ENCODE measurements around the gene BPIFB2. TPM values are rescaled to one million over a fixed set of nuclear protein-coding genes. Genes with fewer than 3 reads are reported as not detected.

The BPIFB2 gene
- total RNA-seq, 1 donor from 2014 or later: not detected

DNA sequence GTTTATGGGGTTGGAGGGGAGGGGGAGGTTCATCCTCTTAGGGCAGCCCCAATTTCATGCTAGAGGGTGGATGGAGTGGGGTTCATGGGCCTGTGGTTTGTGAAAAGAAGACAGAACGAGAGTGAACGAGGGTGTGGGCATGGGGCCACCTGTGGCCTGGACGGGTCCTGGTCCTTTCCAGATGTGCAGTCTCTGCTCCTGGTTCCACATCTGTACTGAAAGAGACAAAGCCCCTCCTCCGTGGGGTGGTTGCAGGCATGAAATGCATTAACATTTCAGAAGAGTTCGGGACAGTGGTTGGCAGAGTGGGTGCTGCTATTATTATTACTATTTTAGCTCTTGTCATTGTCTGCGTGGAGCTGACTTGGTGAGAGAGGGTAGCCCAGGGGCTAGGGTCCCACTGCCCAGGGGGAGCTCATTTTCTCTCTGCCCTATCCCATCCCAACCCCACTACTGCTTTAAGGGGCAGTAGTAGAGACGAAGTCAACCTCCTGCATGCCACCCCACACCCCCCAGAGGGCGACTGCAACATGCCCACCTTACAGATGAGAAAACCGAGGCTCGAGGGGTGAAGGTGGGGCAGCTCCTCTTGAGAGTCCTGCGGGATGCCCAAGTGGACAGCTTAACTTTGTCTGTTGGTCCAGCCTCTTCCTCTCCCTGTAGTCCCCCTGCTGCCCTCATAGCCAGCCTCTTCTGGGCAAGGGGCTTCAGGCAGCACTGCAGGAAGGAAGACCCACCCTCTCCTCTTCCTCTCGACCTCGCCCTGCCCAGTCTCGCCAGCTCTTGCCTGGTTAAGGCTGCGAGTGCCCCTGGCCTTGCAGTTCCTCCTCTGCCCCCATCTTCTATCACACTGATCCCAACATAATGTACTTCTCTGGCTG, 8.4 kb downstream of the BPIFB2 start:
- no peak for DNase-seq (ENCODE audit: low spot score)
- no peak for ATAC-seq
- intact Hi-C loops (cut with DNase I): no loop called here

DNA sequence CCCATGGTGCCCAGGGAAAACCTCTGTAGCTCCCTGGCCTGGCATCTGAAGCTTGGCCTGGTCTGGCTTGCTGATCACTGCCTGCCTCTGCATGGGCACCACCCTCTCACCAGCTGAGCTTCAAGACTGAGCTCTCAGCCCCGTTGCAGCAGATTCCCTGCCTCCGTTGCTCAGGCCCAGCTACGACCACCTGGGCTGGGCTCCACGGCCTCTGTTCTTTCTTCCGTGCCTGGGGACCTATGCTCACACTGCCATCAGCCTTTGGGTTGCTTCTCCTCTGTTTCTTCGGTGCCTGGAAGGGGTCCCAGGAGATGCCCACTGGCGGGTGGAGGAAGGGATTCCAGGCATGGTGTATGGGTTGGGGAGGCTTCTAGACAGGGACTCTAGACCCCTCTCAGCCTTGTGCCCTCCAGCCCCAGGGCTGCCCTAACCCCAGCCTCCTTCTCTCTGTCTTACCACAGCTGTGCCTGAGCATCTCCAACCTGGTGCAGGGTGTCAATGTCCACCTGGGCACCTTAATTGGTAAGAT, 9.1 kb downstream of the BPIFB2 start:
- ATAC-seq (no peak), DNase-seq (ENCODE audit: low spot score) (no peak)
- intact Hi-C loops (cut with DNase I): no loop called here

DNA sequence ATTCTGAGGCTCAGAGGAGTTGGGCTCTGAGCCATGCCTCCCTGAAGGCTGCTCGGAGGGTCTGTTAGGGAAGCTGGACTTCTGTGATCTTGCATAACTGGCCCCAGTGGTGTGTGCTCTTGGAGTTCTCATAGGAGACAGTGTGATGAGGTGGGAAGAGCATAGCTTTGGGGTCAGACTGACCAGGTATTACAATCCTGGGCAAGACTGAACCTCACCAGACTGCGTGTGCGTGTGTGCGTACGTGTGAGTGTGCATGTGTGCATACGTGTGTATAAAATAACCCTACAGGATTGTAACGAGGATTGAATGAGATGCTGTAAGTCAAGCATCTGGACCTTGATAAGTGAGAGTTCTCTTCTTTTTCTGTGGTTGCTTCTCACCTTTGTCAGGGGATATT, 10.0 kb downstream of the BPIFB2 start:
- no peak for ATAC-seq
- intact Hi-C loops (cut with DNase I): no loop called here
- no peak for DNase-seq (ENCODE audit: low spot score)

DNA sequence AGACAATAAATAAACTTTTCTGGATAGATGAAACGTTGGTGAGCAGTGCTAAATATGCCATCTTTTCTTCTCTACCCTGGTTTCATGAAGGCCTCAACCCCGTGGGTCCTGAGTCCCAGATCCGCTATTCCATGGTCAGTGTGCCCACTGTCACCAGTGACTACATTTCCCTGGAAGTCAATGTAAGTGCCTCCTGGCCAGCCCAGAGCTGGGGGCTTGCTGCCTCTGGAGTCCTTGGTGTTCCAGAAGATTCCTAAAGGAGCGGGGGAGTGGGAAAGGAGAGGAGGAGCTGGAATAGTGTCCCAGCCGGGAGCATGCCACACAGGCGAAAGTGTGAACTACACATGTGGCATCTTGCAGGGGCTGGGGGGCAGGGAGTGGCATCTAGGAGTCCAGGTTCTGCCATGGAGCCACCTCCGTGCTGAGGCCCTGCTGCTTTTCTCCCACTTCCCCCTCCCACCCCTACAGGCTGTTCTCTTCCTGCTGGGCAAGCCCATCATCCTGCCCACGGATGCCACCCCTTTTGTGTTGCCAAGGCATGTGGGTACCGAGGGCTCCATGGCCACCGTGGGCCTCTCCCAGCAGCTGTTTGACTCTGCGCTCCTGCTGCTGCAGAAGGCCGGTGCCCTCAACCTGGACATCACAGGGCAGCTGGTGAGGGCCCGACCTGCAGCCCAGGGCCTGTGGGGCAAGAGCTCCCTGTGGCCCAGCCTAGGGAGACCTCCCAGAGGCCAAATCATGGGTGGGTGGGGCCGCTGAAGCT, 10.8 kb downstream of the BPIFB2 start:
- no peak for ATAC-seq
- no peak for DNase-seq (ENCODE audit: low spot score)

DNA sequence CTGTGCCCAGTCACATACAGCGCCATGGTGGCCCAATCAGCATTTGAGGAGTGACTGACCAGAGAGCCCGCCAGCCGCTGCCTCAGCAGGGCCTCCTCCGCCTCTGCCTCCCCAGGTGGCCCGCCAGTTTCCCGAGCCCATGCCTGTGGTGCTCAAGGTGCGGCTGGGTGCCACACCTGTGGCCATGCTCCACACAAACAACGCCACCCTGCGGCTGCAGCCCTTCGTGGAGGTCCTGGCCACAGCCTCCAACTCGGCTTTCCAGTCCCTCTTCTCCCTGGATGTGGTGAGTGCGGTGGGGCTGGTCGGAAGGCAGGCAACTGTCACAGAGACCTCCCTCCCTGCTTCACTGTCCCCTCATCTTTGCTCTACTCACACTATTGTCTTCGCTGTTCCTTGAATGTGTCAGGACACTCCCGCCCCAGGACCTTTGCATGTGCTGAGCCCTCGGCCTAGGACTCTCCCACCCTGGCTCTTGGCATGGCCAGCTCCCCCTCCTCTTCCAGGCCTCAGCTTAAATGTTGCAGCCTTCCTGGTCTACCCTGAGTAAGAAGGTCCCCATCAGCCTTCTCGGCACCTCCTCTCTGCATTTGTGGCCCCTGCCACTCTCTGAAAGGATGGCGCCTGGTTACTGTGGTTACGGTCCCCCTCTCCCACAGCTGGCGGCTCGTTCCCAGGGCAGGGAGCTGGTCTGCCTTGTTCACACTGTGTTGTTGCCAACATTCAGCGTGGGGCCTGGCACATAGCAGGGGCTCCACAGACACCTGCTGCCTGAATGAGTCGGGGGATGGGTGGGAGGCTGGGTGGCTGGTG, 12.2 kb downstream of the BPIFB2 start:
- ATAC-seq (no peak), DNase-seq (ENCODE audit: low spot score) (no peak)
- intact Hi-C loops (cut with DNase I): no loop called here

More for the DNA sequence above, 10.8 kb downstream of the BPIFB2 start:
- intact Hi-C loops (cut with DNase I): no loop called here

DNA sequence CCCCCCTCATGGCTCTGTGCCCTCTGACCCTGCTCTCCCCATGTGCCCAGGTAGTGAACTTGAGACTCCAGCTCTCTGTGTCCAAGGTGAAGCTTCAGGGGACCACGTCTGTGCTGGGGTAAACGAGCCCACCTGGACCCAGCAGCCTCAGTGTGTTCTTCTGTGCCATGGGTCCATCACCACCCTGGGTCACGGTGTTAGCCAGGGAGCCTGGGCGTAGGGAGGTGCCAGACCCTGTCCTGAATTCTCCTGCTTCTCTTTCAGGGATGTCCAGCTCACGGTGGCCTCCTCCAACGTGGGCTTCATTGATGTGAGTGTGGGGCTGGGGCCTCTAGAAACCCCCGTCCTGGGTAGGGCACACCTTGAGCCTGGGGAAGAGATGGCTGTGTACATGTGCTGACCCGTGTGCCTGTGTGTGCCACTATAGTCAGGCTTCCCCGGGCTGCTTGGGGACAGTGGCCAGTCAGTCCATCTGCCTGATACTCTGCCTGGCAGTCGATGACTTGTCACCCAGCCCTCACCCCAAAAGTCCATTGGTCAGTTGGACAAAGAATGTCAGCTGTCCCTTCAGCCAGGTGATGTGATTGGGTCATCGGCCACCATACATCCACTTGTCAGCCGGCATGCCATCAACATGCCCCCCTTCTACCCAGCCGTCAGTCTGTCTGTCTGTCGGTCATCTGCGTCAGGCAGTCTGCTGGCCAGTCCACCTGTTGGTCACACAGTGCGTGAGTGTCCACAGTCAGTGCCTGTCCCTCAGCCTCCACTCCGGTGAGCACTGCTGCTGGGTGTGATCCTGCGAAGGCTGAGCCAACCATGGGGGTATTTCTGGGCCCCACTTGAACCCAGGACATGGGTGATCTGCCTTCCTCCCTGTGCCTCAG, 13.0 kb downstream of the BPIFB2 start:
- ATAC-seq: no peak
- intact Hi-C loops (cut with DNase I): no loop called here
- no peak for DNase-seq (ENCODE audit: low spot score)

DNA sequence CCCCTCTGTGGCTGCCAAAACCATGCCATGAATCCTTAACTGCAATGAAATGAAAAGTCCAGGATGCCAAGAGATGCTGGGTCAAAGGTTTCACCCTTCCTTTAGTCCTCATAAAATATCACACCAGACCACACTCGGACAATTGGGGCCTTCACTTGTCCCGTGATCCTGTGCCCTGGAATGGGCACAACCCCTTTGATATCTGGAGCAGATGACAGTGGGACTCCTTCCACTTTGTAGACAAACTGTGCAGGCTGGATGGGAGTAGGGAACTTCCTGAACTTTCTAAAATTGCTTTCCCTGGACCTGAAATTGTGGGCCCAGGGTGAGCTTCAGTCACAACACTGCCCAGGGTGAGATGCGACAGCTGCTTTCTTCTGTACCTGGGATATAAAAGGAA, 14.4 kb downstream of the BPIFB2 start:
- no peak for ATAC-seq
- intact Hi-C loops (cut with DNase I): no loop called here
- no peak for DNase-seq (ENCODE audit: low spot score)

DNA sequence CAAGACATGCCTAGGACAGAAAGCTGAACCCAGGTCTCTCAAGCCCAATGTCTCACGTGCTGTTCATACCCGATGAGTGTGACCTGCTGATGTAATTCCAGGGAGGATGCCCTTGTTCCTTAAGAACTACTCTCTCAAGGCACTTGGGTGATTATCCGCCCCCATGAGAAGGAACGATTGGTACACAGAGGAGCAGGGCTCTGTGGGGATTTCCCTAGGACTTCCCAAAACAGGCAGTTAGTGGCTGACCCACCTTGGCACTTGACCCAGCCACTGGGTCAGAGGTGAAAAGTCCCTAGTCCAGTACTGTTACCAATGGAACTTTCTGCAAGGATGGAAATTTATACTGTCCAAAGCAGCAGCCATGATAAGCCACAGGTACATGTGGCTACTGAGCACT, 14.8 kb downstream of the BPIFB2 start:
- ATAC-seq (no peak), DNase-seq (ENCODE audit: low spot score) (no peak)
- intact Hi-C loops (cut with DNase I): no loop called here

DNA sequence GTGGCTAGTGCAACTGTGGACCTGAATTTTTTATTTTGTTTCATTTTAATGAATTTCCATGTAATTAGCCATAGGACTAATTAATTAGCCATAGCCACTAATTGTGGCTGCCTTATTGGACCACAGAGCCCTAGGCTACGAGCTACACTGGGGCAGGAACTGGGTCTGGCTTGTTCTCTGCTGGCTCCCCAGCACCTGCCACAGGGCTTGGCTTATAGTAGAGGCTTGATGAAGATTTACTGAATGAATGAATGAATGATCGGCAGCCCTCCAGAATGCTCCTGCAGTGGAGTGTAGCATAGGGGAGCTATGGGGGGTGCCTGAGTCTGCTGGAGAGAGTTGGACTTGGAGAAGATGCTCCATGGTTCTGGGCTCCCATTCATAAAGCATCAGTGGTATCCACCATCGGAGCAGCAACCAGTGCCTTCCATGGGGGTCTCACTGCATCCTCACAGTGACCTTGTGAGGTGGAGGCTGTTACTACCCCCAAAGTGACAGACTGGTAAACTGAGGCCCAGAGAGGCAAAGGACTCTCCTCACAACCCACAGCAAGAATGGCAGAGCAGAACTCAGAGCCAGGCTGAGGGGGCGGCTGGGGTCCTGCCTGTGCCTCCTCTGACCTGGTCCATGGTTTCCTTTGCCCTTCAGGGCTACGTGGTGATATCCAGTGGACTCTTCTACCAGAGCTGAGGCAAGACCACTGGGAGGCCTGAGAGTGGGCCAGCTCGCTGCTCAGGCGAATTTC, 15.4 kb downstream of the BPIFB2 start:
- intact Hi-C loops (cut with DNase I): no loop called here
- ATAC-seq (no peak), DNase-seq (ENCODE audit: low spot score) (no peak)

DNA sequence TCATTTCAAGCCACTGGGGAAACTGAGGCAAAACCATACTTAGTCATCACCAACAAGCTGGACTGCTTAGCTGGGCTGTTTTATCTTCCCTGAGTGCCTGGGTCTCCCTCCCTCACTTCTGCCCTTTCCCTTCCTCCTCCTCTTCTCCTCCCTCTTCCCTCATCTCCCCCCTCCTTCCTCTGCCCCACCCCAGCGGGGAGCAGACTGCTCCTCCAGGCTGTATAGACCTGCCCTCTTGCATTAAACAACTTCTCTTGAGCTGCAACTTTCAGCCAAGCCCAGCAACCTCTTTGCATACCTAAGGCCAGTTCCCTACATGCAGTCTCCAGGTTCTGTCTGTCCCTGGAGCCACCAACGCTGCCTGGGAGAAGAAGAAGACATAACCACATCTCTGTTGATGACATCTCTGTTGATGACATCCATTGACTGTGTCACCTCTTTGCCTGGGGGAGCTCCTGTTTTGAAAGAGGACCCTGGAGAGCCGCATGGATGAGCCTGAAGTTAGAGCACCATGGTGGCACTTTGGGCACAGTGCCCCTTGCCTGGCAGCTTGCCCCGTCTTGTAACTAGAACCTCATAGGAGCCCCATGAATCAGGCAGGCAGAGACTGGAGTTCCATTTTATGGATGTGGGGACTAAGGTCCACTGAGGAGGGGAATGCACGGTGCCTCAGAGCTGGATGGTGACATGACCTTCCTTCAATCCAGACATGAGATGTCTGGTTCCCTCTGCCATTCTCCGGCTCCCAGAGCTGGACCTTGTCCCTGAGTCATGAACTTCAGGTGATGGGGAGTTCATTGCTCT, 16.1 kb downstream of the BPIFB2 start:
- ATAC-seq (no peak), DNase-seq (ENCODE audit: low spot score) (no peak)
- intact Hi-C loops (cut with DNase I): no loop called here

DNA sequence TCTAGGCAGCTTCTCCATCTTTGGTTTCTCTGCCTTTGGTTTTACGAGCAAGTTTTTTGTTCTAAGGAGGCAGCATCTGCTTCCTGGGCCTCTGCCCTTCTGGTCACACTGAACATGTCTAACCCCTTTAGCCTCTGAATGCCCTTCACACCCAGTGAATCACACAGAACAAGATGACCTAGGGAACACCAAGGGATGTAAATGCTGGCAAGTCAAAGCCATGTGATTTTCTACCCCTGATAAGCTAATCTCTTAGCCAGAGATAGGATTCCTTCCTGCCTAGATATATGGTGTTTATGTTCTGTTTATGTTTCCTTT, 16.7 kb downstream of the BPIFB2 start:
- no peak for ATAC-seq
- no peak for DNase-seq (ENCODE audit: low spot score)
- intact Hi-C loops (cut with DNase I): no loop called here

DNA sequence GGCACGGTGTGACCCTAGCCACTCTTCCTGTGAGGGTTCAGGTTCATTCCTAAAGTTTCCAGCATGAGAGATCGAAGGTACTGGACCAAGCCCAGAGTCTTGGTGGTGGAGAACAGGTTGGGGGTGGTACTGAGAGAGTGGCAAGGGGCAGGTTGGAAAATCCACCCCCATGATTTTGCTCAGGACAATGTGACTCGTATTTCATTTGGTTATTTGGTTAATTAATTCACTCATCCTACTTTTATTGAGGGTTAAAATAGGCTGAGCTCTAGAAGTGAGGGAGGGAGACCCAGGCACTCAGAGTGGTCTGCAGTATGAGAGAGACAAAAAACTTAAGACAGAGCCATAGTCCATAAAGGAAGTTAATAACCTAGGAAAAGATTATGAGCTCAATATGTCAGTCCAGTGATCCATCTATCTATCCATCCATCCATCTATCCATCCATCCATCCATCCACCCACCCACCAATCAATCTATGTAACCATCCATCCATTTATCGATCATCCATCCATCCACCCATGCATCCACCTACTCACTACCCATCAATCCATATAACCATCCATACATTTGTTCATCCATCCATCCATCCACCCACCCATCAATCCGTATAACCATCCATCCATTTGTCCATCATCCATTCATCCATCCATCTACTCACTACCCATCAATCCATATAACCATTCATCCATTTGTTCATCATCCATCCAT, 17.3 kb downstream of the BPIFB2 start:
- ATAC-seq (no peak), DNase-seq (ENCODE audit: low spot score) (no peak)
- intact Hi-C loops (cut with DNase I): no loop called here

DNA sequence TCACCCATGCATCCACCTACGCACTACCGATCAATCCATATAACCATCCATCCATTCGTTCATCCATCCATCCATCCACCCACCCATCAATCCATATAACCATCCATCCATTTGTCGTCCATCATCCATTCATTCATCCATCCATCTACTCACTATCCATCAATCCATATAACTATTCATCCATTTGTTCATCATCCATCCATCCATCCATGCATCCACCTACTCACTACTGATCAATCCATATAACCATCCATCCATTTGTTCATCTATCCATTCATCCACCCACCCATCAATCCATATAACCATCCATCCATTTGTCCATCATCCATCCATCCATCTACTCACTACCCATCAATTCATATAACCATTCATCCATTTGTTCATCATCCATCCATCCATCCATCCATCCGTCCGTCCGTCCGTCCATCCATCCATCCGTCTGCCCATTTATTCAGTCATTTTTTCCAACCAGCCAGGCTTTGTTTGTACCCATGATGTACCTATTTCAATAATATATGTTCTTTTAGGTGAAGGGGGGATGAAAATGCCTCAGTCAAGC, 17.9 kb downstream of the BPIFB2 start:
- intact Hi-C loops (cut with DNase I): no loop called here
- DNase-seq (ENCODE audit: low spot score): no peak
- no peak for ATAC-seq

DNA sequence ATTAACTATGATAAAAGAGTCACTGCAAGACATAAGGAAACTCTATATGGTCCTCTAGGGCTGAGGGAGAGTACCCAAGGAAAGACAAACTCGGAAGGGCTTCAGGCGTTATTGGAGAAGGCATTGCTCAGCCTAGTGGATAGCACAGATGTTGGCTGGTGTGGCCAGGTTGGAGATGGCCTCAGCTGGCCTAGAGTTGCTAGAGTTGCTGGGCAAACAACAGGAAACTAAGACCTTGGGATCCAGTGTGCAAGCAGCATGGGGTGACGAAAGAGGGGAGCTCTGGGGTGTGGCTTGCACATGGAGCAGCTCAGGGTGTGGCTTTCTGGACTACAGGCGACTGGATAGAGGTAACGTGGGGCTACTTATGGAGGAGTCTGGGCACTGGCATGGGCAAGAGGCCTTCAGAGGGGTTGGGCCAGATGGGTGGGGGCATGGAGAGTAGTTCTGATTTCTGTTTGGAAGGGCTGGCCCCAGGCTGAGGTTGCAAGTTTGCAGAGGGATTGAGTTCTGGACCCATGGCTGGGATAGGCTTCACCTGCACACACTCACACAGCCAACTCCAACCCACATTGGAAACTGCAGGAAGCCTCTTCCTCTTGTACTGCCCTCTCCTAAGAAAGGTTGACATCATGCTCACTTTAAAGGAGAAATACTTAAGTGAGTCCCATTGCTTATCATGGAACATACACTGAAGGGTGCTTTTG, 18.7 kb downstream of the BPIFB2 start:
- DNase-seq (ENCODE audit: low spot score) (no peak), ATAC-seq (no peak)
- intact Hi-C loops (cut with DNase I): no loop called here

All from sciatic nerve (tissue), 2 donors.